ENCODE results near the gene MLLT6. TPM values are rescaled to one million over a fixed set of nuclear protein-coding genes. Genes with fewer than 3 reads are reported as not detected.

The MLLT6 gene
- total RNA-seq, 4 donors from 2014 or later = 46.1 to 85.0 (median 54.0) TPM

DNA sequence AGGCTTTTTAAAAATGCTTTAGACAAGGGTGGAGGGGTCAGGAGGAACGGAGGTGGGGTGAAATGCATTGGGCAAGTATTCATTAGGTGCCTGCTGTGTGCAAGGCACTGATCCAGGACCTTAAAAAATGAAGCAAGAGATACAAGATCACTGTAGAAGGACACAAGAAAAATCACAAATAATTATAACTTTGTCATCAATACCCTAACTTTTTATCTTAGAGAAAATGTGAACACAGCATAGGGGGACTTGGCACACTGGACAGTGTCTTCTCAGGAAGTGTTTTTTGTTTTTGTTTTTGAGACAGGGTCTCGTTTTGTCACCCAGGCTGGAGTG lies 37.3 kb upstream of the MLLT6 start:
- H3K4me3 ChIP-seq (ENCODE audit: low read depth, poor library complexity, severe bottlenecking) = no peak overlapping the region
- WGBS, 2 donors = 35 to 37% methylated on average over 2 of the region's 2 CpGs
- intact Hi-C loops (cut with DNase I; ENCODE audit: low total_unique reads) = loop anchor here (10.0 kb wide), 1 partner anchor 153 kb away; no protein-coding TSS in a partner anchor
- no peak for TF ChIP-seq POLR2A (IDR thresholded peaks at IDR 0.05)
- TF ChIP-seq, protein P1, sequence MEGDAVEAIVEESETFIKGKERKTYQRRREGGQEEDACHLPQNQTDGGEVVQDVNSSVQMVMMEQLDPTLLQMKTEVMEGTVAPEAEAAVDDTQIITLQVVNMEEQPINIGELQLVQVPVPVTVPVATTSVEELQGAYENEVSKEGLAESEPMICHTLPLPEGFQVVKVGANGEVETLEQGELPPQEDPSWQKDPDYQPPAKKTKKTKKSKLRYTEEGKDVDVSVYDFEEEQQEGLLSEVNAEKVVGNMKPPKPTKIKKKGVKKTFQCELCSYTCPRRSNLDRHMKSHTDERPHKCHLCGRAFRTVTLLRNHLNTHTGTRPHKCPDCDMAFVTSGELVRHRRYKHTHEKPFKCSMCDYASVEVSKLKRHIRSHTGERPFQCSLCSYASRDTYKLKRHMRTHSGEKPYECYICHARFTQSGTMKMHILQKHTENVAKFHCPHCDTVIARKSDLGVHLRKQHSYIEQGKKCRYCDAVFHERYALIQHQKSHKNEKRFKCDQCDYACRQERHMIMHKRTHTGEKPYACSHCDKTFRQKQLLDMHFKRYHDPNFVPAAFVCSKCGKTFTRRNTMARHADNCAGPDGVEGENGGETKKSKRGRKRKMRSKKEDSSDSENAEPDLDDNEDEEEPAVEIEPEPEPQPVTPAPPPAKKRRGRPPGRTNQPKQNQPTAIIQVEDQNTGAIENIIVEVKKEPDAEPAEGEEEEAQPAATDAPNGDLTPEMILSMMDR (IDR thresholded peaks at IDR 0.05) = no peak
- no peak for DNase-seq (ENCODE audit: low spot score in 2 of 2)

DNA sequence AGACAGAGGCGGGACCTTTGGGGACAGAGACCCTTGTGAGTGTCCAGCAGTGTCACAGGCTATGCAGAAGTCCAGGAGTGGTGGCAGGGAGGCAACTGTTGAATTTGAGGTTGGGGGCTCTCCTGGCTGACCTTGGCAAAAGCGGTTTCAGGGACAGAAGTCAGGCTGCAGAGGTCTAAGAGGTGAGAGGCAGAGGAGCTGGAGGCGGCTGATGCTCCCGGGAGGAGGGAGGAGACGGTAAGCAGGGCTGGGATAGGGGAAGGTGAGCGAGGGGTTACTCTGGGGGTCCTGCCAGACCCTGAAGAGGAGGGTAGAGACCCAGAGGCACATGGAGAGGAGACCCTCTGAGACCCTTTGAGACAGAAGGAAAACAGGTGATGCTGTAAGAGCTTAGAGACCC lies 35.6 kb upstream of the MLLT6 start:
- TF ChIP-seq, protein P1 (IDR thresholded peaks at IDR 0.05) = no peak
- no peak for TF ChIP-seq POLR2A (IDR thresholded peaks at IDR 0.05)
- no peak overlapping the region for H3K4me3 ChIP-seq (ENCODE audit: low read depth, poor library complexity, severe bottlenecking)
- DNase-seq (ENCODE audit: low spot score in 2 of 2) = no peak
- WGBS, 2 donors = 28 to 32% methylated on average over 6 of the region's 6 CpGs
- intact Hi-C loops (cut with DNase I; ENCODE audit: low total_unique reads) = loop anchor here (10.0 kb wide), 1 partner anchor 155 kb away; no protein-coding TSS in a partner anchor

- WGBS, 2 donors = 81 to 85% methylated on average over 12 of the region's 12 CpGs
- intact Hi-C loops (cut with DNase I; ENCODE audit: low total_unique reads) = no loop called here
These were observed 32.9 kb upstream of the MLLT6 start for GRCh38 chr17:38671939-38672720.

DNA sequence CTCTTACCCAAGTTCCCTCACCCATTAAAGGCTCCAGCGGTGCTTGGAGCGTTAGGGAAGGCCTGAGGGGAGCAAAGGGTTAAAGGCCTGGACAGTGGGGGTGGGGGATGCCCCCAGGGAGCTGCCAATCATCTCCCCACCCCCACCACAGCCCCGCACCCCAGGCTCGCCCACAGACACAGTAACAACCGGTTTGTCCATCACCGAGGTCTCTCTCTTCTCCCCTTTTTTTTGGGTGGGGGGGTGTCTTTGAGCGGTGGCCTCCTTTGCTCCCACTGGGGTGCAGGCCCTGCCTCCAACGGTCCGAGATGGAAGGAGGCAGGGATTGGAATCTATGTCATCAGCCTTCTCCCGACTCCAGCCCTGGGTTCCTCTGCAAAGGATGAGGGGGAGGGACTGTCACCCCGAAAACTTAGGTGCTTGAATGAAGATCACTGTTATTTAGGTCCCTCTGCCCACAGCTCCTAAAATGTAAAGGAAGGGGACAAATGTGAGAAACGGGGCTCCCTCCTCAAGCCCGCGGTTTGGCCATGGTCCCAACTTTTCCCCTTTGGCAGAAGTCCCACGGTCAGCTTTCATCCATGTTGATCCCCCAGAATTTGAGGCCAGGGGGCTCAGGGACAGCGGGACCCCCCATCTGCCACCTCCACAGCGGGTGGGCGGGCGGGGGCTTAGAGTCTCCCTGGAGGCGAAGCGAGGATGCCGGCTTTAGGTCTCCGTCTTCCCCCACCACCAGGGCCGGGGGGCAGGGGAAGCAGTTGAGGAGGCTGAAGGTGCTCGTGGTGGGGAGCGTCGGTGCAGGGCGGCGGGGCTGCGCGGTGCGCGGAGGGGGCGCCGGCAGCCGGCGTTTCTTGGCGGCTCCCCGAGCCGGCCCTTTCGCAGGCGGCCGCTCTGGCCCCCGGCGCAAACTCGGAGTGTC lies 32.0 kb upstream of the MLLT6 start:
- TF ChIP-seq POLR2A (IDR thresholded peaks at IDR 0.05) = no peak
- TF ChIP-seq, protein P1 (IDR thresholded peaks at IDR 0.05) = no peak
- intact Hi-C loops (cut with DNase I; ENCODE audit: low total_unique reads) = no loop called here
- 18 to 29% methylated on average over 22 to 46 of the region's 46 CpGs for WGBS, 2 donors
- no peak for DNase-seq (ENCODE audit: low spot score in 2 of 2)
- no peak overlapping the region for H3K4me3 ChIP-seq (ENCODE audit: low read depth, poor library complexity, severe bottlenecking)

More at GRCh38 chr17:38671939-38672720, 32.9 kb upstream of the MLLT6 start:
- DNase-seq (ENCODE audit: low spot score in 2 of 2) = no peak
- no peak overlapping the region for H3K4me3 ChIP-seq (ENCODE audit: low read depth, poor library complexity, severe bottlenecking)
- TF ChIP-seq, protein P1 (IDR thresholded peaks at IDR 0.05) = no peak
- no peak for TF ChIP-seq POLR2A (IDR thresholded peaks at IDR 0.05)

DNA sequence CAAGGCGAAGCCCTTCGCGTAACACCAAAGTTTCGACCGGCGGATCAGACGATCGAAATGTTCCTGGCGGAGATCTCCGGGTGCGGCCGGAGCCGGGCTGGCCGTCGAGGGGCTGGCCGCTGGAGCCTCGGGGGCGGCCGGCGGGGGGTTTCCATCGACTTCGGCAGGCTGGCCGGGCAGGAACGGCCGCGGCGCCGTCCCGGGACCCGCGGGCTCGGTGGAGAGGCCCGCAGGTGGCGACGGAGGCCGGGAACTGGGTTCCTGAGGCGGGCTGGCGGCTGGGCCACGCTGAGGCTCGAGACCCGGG lies 31.4 kb upstream of the MLLT6 start:
- whole genome bisulfite sequencing, 2 donors = 0 to 2% methylated on average over 13 to 37 of the region's 41 CpGs
- peak overlapping the region; percentile 51 for H3K4me3 ChIP-seq (ENCODE audit: low read depth, poor library complexity, severe bottlenecking)
- intact Hi-C loops (cut with DNase I; ENCODE audit: low total_unique reads) = loop anchor here (2.0 kb wide), 1 partner anchor 57 kb away; the partner anchor contains the start of gene CISD3
- no peak for DNase-seq (ENCODE audit: low spot score in 2 of 2)
- no peak for TF ChIP-seq POLR2A (IDR thresholded peaks at IDR 0.05)

Measured in lower leg skin (tissue), 4 donors.